Vagina (tissue), 2 donors: ENCODE measurements around the gene DISP3. TPM values are rescaled to one million over a fixed set of nuclear protein-coding genes. Genes with fewer than 3 reads are reported as not detected.

Experiments used
- DNase-seq, 2 donors: peaks; one replicate each; pipeline ENCODE4 v3.0.0-alpha.2; 2017; ENCODE audit errors: extremely low spot score in 2 of 2
- H3K27ac ChIP-seq: fragments of 200-600 bp; sonication (generic); one replicate; pipeline ENCODE4 v1.5.1; 2019
- H3K27me3 ChIP-seq: fragments of 200-600 bp; sonication (generic); one replicate; pipeline ENCODE4 v1.5.1; 2019
- H3K36me3 ChIP-seq, 2 donors: fragments of 200-600 bp; sonication (generic); one replicate each; pipeline ENCODE4 v1.5.1; 2017 to 2019
- H3K4me1 ChIP-seq: fragments of 200-600 bp; sonication (generic); one replicate; pipeline ENCODE4 v1.5.1; 2019
- H3K4me3 ChIP-seq, 2 donors: fragments of 200-600 bp; sonication (generic); 1 replicate in 1 of 2; 2 replicates in 1 of 2; pipeline ENCODE4 v1.5.1; 2016 to 2019
- H3K9me3 ChIP-seq: fragments of 200-600 bp; sonication (generic); one replicate; pipeline ENCODE4 v1.5.1; 2019
- CTCF ChIP-seq, 3 experiments: fragments of 450-650 bp in 2 of 3; fragments of 200-600 bp in 1 of 3; sonication (generic) in 1 of 3; IDR thresholded peaks; one replicate each; pipeline ENCODE4 v1.5.1; 2017 to 2019; ENCODE audit warnings: antibody characterized with exemption in 3 of 3, mild to moderate bottlenecking in 2 of 3, moderate library complexity in 2 of 3
- POLR2A ChIP-seq, 2 donors: fragments of 450-650 bp; IDR thresholded peaks; one replicate each; pipeline ENCODE4 v1.6.1; 2017; ENCODE audit warnings: antibody characterized with exemption in 2 of 2, mild to moderate bottlenecking in 2 of 2, moderate library complexity in 2 of 2
- POLR2AphosphoS5 ChIP-seq, 2 donors: sonication (generic); formaldehyde crosslinking; IDR thresholded peaks; one replicate each; pipeline ENCODE4 v1.9.0; 2017; ENCODE audit warnings: antibody characterized with exemption in 2 of 2, mild to moderate bottlenecking in 2 of 2, low read depth in 1 of 2; ENCODE audit not compliant: insufficient read depth in 1 of 2
- intact Hi-C: fragments of 100-400 bp; cut with DNase I; formaldehyde crosslinking; loops from one replicate; pipeline ENCODE4 v1.15.1; 2023
- total RNA-seq: library from RNA; depleted of rRNA; stranded (reverse); fragments of >200 nt; gene quantifications from one replicate; pipeline ENCODE4 v1.2.3, GENCODE V29; 2016

The DISP3 gene
- total RNA-seq, 1 donor from 2014 or later, result not detected

GRCh38 chr1:11525151-11525505, 46.2 kb downstream of the DISP3 start:
- H3K4me1 ChIP-seq, result no peaks in the 10 kb centered on the region
- no peak overlapping the region for H3K27ac ChIP-seq
- no peak overlapping the region for H3K4me3 ChIP-seq
- H3K9me3 ChIP-seq, result no peaks in the 10 kb centered on the region
- no peaks in the 10 kb centered on the region for H3K36me3 ChIP-seq
- no peak for DNase-seq
- TF ChIP-seq POLR2A (IDR thresholded peaks at IDR 0.05), result no peak
- TF ChIP-seq POLR2AphosphoS5 (IDR thresholded peaks at IDR 0.05; ENCODE audit: insufficient read depth in 1 of 2, low read depth in 1 of 2), result no peak
- TF ChIP-seq CTCF (IDR thresholded peaks at IDR 0.05), result no peak
- H3K27me3 ChIP-seq, result no peaks in the 10 kb centered on the region
- intact Hi-C loops, result no loop called here

GRCh38 chr1:11525516-11525915, 46.6 kb downstream of the DISP3 start:
- intact Hi-C loops, result no loop called here
- Histone ChIP-seq H3K27me3 (no peaks in the 10 kb centered on the region), H3K27ac (no peak overlapping the region), H3K4me3 (no peak overlapping the region), H3K4me1 (no peaks in the 10 kb centered on the region), H3K9me3 (no peaks in the 10 kb centered on the region), H3K36me3 (no peaks in the 10 kb centered on the region)
- no peak for TF ChIP-seq POLR2A (IDR thresholded peaks at IDR 0.05)
- no peak for DNase-seq

- no peak overlapping the region for H3K27ac ChIP-seq
- TF ChIP-seq POLR2A (IDR thresholded peaks at IDR 0.05) (no peak), POLR2AphosphoS5 (IDR thresholded peaks at IDR 0.05; ENCODE audit: insufficient read depth in 1 of 2, low read depth in 1 of 2) (no peak), CTCF (IDR thresholded peaks at IDR 0.05) (no peak)
- no peak for DNase-seq
- H3K4me1 ChIP-seq, result no peaks in the 10 kb centered on the region
- no peaks in the 10 kb centered on the region for H3K27me3 ChIP-seq
- H3K4me3 ChIP-seq, result no peak overlapping the region
- H3K9me3 ChIP-seq, result no peaks in the 10 kb centered on the region
- intact Hi-C loops, result no loop called here
- no peaks in the 10 kb centered on the region for H3K36me3 ChIP-seq
Measured at GRCh38 chr1:11526071-11526895, 47.3 kb downstream of the DISP3 start.

GRCh38 chr1:11527541-11528452, 48.8 kb downstream of the DISP3 start:
- intact Hi-C loops, result no loop called here
- H3K36me3 ChIP-seq, result no peaks in the 10 kb centered on the region
- no peak overlapping the region for H3K4me3 ChIP-seq
- TF ChIP-seq POLR2A (IDR thresholded peaks at IDR 0.05) (no peak), POLR2AphosphoS5 (IDR thresholded peaks at IDR 0.05; ENCODE audit: insufficient read depth in 1 of 2, low read depth in 1 of 2) (no peak)
- H3K9me3 ChIP-seq, result no peaks in the 10 kb centered on the region
- DNase-seq, result no peak
- H3K4me1 ChIP-seq, result no peaks in the 10 kb centered on the region
- no peaks in the 10 kb centered on the region for H3K27me3 ChIP-seq
- H3K27ac ChIP-seq, result no peak overlapping the region

GRCh38 chr1:11528611-11529261, 49.8 kb downstream of the DISP3 start:
- TF ChIP-seq POLR2A (IDR thresholded peaks at IDR 0.05) (no peak), CTCF (IDR thresholded peaks at IDR 0.05) (no peak), POLR2AphosphoS5 (IDR thresholded peaks at IDR 0.05; ENCODE audit: insufficient read depth in 1 of 2, low read depth in 1 of 2) (no peak)
- intact Hi-C loops, result no loop called here
- H3K27me3 ChIP-seq, result no peaks in the 10 kb centered on the region
- H3K36me3 ChIP-seq, result no peaks in the 10 kb centered on the region
- no peaks in the 10 kb centered on the region for H3K4me1 ChIP-seq
- no peak overlapping the region for H3K27ac ChIP-seq
- no peak for DNase-seq
- no peak overlapping the region for H3K4me3 ChIP-seq
- H3K9me3 ChIP-seq, result no peaks in the 10 kb centered on the region
